Endothelial cell of umbilical vein (primary cell): ENCODE measurements around the gene BRSK2. TPM values are rescaled to one million over a fixed set of nuclear protein-coding genes. Genes with fewer than 3 reads are reported as not detected.

Source experiments
- BruUV-seq: library from RNA; stranded (reverse); fragments of 400-500 nt; replicated peaks from 2 replicates; lab custom pipeline; 2021; lab: Mats Ljungman, UMichigan
- CTCF ChIA-PET: fragments of 300-600, 350-600 bp; sonication (Branson Sonifier 250); formaldehyde crosslinking; loops from one replicate; lab custom pipeline; 2021; ENCODE audit warnings: antibody characterized with exemption, inconsistent platforms; lab: Charles Lee
- POLR2A ChIA-PET: fragments of 300-600, 350-600 bp; sonication (Branson Sonifier 250); formaldehyde crosslinking; loops from one replicate; lab custom pipeline; 2021; ENCODE audit warnings: antibody characterized with exemption, inconsistent platforms; lab: Charles Lee
- DNase-seq: peaks from one replicate; pipeline ENCODE4 v3.0.0-alpha.2; 2011; ENCODE audit warnings: low read depth, low spot score
- FAIRE-seq: peaks from 2 replicates; lab custom pipeline; 2011; peaks lifted over from hg19 to GRCh38; lab: Jason Lieb, UNC
- H2AFZ ChIP-seq: 2 replicates; pipeline ENCODE4 v1.6.0; 2012; ENCODE audit warnings: low read depth, low read length, control low read depth, inconsistent platforms
- H3K27ac ChIP-seq: 2 replicates; pipeline ENCODE4 v1.5.1; 2011; ENCODE audit warnings: low read depth, mild to moderate bottlenecking, control low read depth, low read length, moderate library complexity; ENCODE audit not compliant: insufficient read depth
- H3K27me3 ChIP-seq, 2 experiments: 2 replicates each; pipeline versions ENCODE4 v1.6.0 to v1.6.1; 2011; ENCODE audit warnings: low read length in 2 of 2, mixed read lengths in 1 of 2; ENCODE audit not compliant: control insufficient read depth in 2 of 2, insufficient read depth in 2 of 2
- H3K36me3 ChIP-seq, 2 experiments: 2 replicates in 1 of 2; 3 replicates in 1 of 2; pipeline ENCODE4 v1.5.1; 2011; ENCODE audit warnings: low read length in 2 of 2, mild to moderate bottlenecking in 1 of 2, moderate library complexity in 1 of 2; ENCODE audit not compliant: control insufficient read depth in 2 of 2, insufficient read depth in 2 of 2; ENCODE audit errors: extremely low read depth in 1 of 2
- H3K4me1 ChIP-seq: 3 replicates; pipeline ENCODE4 v1.5.1; 2011; ENCODE audit warnings: mild to moderate bottlenecking, low read length; ENCODE audit not compliant: control insufficient read depth, insufficient read depth; ENCODE audit errors: extremely low read depth
- H3K4me2 ChIP-seq: 2 replicates; pipeline ENCODE4 v1.6.1; 2011; ENCODE audit warnings: low read length, control low read depth, mixed read lengths; ENCODE audit not compliant: insufficient read depth
- H3K4me3 ChIP-seq, 3 experiments: fragments of 200-600 bp in 1 of 3; sonication (generic), shearing (Covaris generic) in 1 of 3; replicated peaks in 1 of 3; 2 replicates each; pipeline ENCODE4 v1.5.1; 2011 to 2016; ENCODE audit warnings: control low read depth in 3 of 3, low read length in 3 of 3, mild to moderate bottlenecking in 2 of 3, inconsistent platforms in 1 of 3, low read depth in 1 of 3, moderate library complexity in 1 of 3; ENCODE audit not compliant: insufficient read depth in 1 of 3
- H3K79me2 ChIP-seq: 2 replicates; pipeline ENCODE4 v1.6.0; 2012; ENCODE audit warnings: low read length, inconsistent platforms; ENCODE audit not compliant: control insufficient read depth, insufficient read depth
- H3K9ac ChIP-seq: replicated peaks from 2 replicates; pipeline ENCODE3; 2011; ENCODE audit warnings: low read length, control low read depth; ENCODE audit not compliant: insufficient read depth; ENCODE audit errors: extremely low read depth
- H3K9me1 ChIP-seq: replicated peaks from 3 replicates; pipeline ENCODE4 v1.6.0; 2011; ENCODE audit warnings: mild to moderate bottlenecking, low read length; ENCODE audit not compliant: control insufficient read depth, insufficient read depth; ENCODE audit errors: extremely low read depth
- H3K9me3 ChIP-seq: replicated peaks from 2 replicates; pipeline ENCODE4 v1.5.1; 2012; ENCODE audit warnings: low read length, inconsistent platforms; ENCODE audit not compliant: control insufficient read depth, insufficient read depth
- H4K20me1 ChIP-seq: replicated peaks from 2 replicates; pipeline ENCODE3; 2011; ENCODE audit warnings: mild to moderate bottlenecking, low read length; ENCODE audit not compliant: control insufficient read depth, insufficient read depth; ENCODE audit errors: extremely low read depth
- CTCF ChIP-seq, 2 donors: IDR thresholded peaks; 1 replicate in 1 of 2; 2 replicates in 1 of 2; pipeline ENCODE4 v1.5.1; 2011; ENCODE audit warnings: low read length in 2 of 2, mild to moderate bottlenecking in 2 of 2, moderate library complexity in 2 of 2, control low read depth in 1 of 2, inconsistent platforms in 1 of 2, low read depth in 1 of 2; ENCODE audit not compliant: insufficient read depth in 1 of 2; ENCODE audit errors: extremely low read depth in 1 of 2
- EZH2 ChIP-seq: IDR thresholded peaks from 2 replicates; pipeline ENCODE4 v1.6.1; 2012; ENCODE audit warnings: borderline replicate concordance, low read depth, mild to moderate bottlenecking, moderate library complexity, low read length, inconsistent platforms; ENCODE audit not compliant: severe bottlenecking
- FOS ChIP-seq: IDR thresholded peaks from 2 replicates; pipeline ENCODE4 v1.6.1; 2011; ENCODE audit warnings: mild to moderate bottlenecking, low read length, moderate library complexity, borderline replicate concordance; ENCODE audit not compliant: insufficient read depth
- GATA2 ChIP-seq: IDR thresholded peaks from 2 replicates; pipeline ENCODE4 v1.7.0; 2011; ENCODE audit warnings: low read depth, mild to moderate bottlenecking, moderate library complexity, mixed read lengths, low read length; ENCODE audit not compliant: insufficient read length, insufficient read depth
- JUN ChIP-seq: IDR thresholded peaks from 2 replicates; pipeline ENCODE4 v1.6.1; 2011; ENCODE audit warnings: borderline replicate concordance, low read depth; ENCODE audit not compliant: insufficient read length, insufficient read depth
- MAX ChIP-seq: IDR thresholded peaks from 2 replicates; pipeline ENCODE4 v1.6.1; 2011; ENCODE audit not compliant: insufficient read depth, insufficient read length
- MYC ChIP-seq: IDR thresholded peaks from one replicate; pipeline ENCODE4 v1.6.1; 2011; ENCODE audit warnings: mild to moderate bottlenecking, low read depth, low read length
- POLR2A ChIP-seq: IDR thresholded peaks from 2 replicates; pipeline ENCODE4 v1.6.1; 2012; ENCODE audit warnings: low read depth, mild to moderate bottlenecking, control low read depth, low read length
- POLR2AphosphoS5 ChIP-seq: IDR thresholded peaks from 2 replicates; pipeline ENCODE4 v1.6.1; 2012; ENCODE audit warnings: low read depth, mild to moderate bottlenecking, control low read depth, low read length, moderate library complexity; ENCODE audit not compliant: insufficient read depth
- dilution Hi-C: fragments of 300-500 bp; cut with MboI; formaldehyde crosslinking; loops from one replicate; pipeline ENCODE4 v1.15.0; 2019; ENCODE audit warnings: low sequenced_read_pairs; ENCODE audit not compliant: extremely low pct_ligation_motif_present
- intact Hi-C: fragments of 100-400 bp; cut with micrococcal nuclease; formaldehyde crosslinking; loops from one replicate; pipeline ENCODE4 v1.10.0; 2022
- polyA plus RNA-seq, 4 experiments: library from polyadenylated mRNA; depleted of rRNA in 3 of 4; stranded (reverse) in 3 of 4; unstranded in 1 of 4; fragments of >200 nt; gene quantifications; 2 replicates each; pipeline versions ENCODE4 v1.2.1 to v1.2.3, GENCODE V29; 2011 to 2012; ENCODE audit warnings: missing spikeins in 1 of 4
- total RNA-seq: library from RNA; stranded (reverse); gene quantifications from 2 replicates; pipeline ENCODE4 v1.2.3, GENCODE V29; 2021

Gene BRSK2
- total and polyA plus RNA-seq, 2 donors (not counting 3 experiments of a cell fraction or from before 2014, with no cell fraction given): 0.08 to 0.20 TPM

- DNase-seq: no peak
- TF ChIP-seq MYC: no peak
- no peak for TF ChIP-seq POLR2A
- no peak for TF ChIP-seq CTCF (IDR thresholded peaks at IDR 0.05; ENCODE audit: extremely low read depth in 1 of 2, insufficient read depth in 1 of 2, low read depth in 1 of 2, low read length in 2 of 2)
- TF ChIP-seq EZH2: no peak
- no peak for TF ChIP-seq MAX
- TF ChIP-seq GATA2: no peak
- TF ChIP-seq JUN: no peak
- no peak for TF ChIP-seq FOS
- TF ChIP-seq POLR2AphosphoS5: no peak
- intact Hi-C loops (no loop called here), dilution Hi-C loops (no loop called here)
- Histone ChIP-seq H2AFZ (no peak overlapping the region), H3K27ac (no peak overlapping the region), H4K20me1 (peaks cover 3% of the 10 kb centered on the region), H3K4me1 (no peaks in the 10 kb centered on the region), H3K4me2 (no peak overlapping the region), H3K9ac (no peak overlapping the region), H3K36me3 (no peaks in the 10 kb centered on the region), H3K9me3 (no peaks in the 10 kb centered on the region), H3K79me2 (peaks cover 21% of the 10 kb centered on the region), H3K9me1 (no peaks in the 10 kb centered on the region), H3K27me3 (no peaks in the 10 kb centered on the region), H3K4me3 (no peak overlapping the region)
- POLR2A ChIA-PET: no interaction called here
- FAIRE-seq: no peak
- no TSS peak for BruUV-seq
- CTCF ChIA-PET: no interaction called here
These were observed 114.0 kb downstream of the BRSK2 start for GRCh38 chr11:1503708-1504104.
